Heart left ventricle (tissue), 13 donors: Measurements from ENCODE around the gene ARSG.

Source experiments
- CTCF ChIP-seq, 12 donors: fragments of 200-600 bp; sonication (generic) in 4 of 12; IDR thresholded peaks; one replicate each; pipeline versions ENCODE4 v1.5.0 to v1.8.0; 2018 to 2022; ENCODE audit warnings: antibody characterized with exemption in 12 of 12, mild to moderate bottlenecking in 5 of 12
- POLR2A ChIP-seq, 2 donors: fragments of 450-650 bp; IDR thresholded peaks; one replicate each; pipeline ENCODE4 v1.6.1; 2017; ENCODE audit warnings: antibody characterized with exemption in 2 of 2, mild to moderate bottlenecking in 2 of 2, moderate library complexity in 2 of 2
- donor health status: ischemic (EF 13 %, LVEDD 7.1; RV severe dilation, severe dysfunction).
- donor health status: DM: no; HTN: yes; CAD: no.
- donor health status: DM: no; HTN: no; CAD: no.
- donor health status: ischemic (EF 25% LVEDD 6.9; RV normal size, moderate dysfunction).
- donor health status: ischemic (EF 25% LVEDD 5.7; RV mildly dilated, moderate dysfunction).
- donor health status: ischemic (EF 35%, LVEDD 5.7; RV mildly dilated, moderate dysfunction).
- donor health status: nonischemic (EF 11% LVEDD 7.7; RV severe dilation, severe dysfunction).
- donor health status: DM: yes; HTN: yes; CAD: no.
- donor health status: PGD.
- donor health status: ischemic (EF 29% LVEDD 5.4; RV normal size, mild dysfunction).
- donor health status: nonischemic (EF 23%, LVEDD 6.1; RV moderate dilation, normal function).

GRCh38 chr17:68289936-68290267 lies 1.4 kb upstream of the ARSG start:
- TF ChIP-seq CTCF (IDR thresholded peaks at IDR 0.05) (no peak), POLR2A (IDR thresholded peaks at IDR 0.05) (no peak)
